ENCODE data around the gene BZW1.

DNA sequence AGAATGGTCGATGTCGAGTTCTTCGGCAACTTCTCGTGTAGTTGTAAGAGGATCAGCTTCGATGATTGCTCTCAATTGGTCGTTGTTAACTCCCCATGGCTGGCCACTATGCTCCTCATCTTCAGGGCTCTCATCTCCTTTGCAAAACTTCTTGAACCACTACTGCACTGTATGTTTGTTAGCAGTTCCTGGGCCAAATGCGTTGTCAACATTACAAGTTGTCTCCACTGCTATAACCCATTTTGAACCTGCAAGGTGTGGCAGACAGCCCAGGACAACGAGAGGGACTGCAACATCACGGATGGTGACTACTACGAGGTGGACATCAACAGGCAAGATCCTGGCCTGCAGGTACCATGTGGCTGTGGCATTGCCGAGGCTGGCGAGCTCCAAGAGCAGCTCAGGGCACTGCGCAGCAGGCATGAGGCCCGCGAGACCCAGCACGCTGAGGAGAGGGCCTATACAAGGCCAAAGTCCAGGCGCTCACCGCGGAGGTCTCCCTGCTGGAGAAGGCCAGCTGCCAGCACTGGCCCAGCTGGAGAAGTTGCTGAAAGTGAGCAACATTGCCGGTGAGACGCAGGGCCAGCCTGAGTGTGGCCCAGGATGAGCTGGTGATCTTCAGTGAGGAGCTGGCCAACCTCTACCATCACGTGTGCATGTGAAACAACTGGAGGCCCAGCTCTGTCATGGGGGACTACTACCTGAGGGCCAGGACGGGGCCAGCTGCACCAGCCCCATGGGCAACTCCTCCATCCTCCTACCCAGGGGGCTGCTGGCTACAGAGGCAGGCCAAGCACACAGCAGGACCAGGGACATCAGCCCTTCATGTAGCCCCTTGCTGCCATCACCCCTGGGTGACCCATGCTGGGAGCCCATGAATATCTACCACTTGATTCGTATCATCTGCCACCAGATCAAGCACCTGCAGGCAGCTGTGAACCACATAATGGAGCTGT, 32.6 kb downstream of the BZW1 start:
- TF ChIP-seq POLR2A (IDR thresholded peaks at IDR 0.05; ENCODE audit: low read length) (no peak), GATA1 (IDR thresholded peaks at IDR 0.05; ENCODE audit: low read depth, low read length) (no peak)

All from erythroblast (primary cell).